Pancreas (tissue), 10 donors: ENCODE data around the gene C2orf92. TPM values are rescaled to one million over a fixed set of nuclear protein-coding genes. Genes with fewer than 3 reads are reported as not detected.

ENCODE experiments used
- ATAC-seq, 4 donors: fragments of 200-7000 bp; cut with Tn5 transposase; one replicate each; pipeline versions ENCODE4 v1.8.0 to v1.9.1; 2020; ENCODE audit warnings: mild to moderate bottlenecking in 4 of 4, moderate library complexity in 4 of 4
- DNase-seq, 6 donors: peaks; one replicate each; pipeline ENCODE4 v3.0.0-alpha.2; 2020
- FAIRE-seq: peaks from 2 replicates; lab custom pipeline; 2012; peaks lifted over from hg19 to GRCh38; lab: Jason Lieb, UNC
- H3K27ac ChIP-seq, 4 donors: fragments of 200-600 bp; sonication (generic); 1 replicate in 3 of 4; 2 replicates in 1 of 4; pipeline versions ENCODE4 v1.5.0 to v1.8.0; 2020
- H3K27me3 ChIP-seq, 4 donors: fragments of 200-600 bp; one replicate each; pipeline ENCODE4 v1.8.0; 2021
- H3K36me3 ChIP-seq, 3 donors: fragments of 200-600 bp; sonication (generic) in 1 of 3; one replicate each; pipeline versions ENCODE4 v1.5.0 to v1.8.0; 2020 to 2021
- H3K4me1 ChIP-seq, 3 donors: fragments of 200-600 bp; one replicate each; pipeline ENCODE4 v1.8.0; 2021
- H3K4me3 ChIP-seq, 4 donors: fragments of 200-600 bp; sonication (generic) in 2 of 4; one replicate each; pipeline versions ENCODE4 v1.5.0 to v1.8.0; 2020 to 2021
- H3K9me3 ChIP-seq, 4 donors: fragments of 200-600 bp; one replicate each; pipeline ENCODE4 v1.8.0; 2021
- CTCF ChIP-seq, 4 donors: fragments of 200-600 bp; sonication (generic) in 3 of 4; IDR thresholded peaks; one replicate each; pipeline versions ENCODE4 v1.5.0 to v1.8.0; 2021; ENCODE audit warnings: antibody characterized with exemption in 4 of 4
- WGBS, 2 donors: extraction: QIAGEN DNeasy Blood & Tissue Kit; methylation state at CpG; one replicate each; pipeline ENCODE4 v1.1.7; 2013; 5-methylcytosine and 5-hydroxymethylcytosine counted together
- intact Hi-C, 3 donors: fragments of 100-400 bp; cut with DNase I; formaldehyde crosslinking; loops; one replicate each; pipeline versions ENCODE4 v1.11.1 to v1.14.2; 2022
- polyA plus RNA-seq, 2 donors: library from polyadenylated mRNA; stranded (reverse); fragments of 200-250 nt; gene quantifications; one replicate each; pipeline ENCODE4 v1.2.3, GENCODE V29; 2013
- total RNA-seq, 6 donors: library from RNA; stranded (reverse); fragmentation: NEBNext Ultra II Directional in 4 of 6; extraction: Animal tissue kit (Norgen Biotek cat#: 25700) in 4 of 6; gene quantifications; one replicate each; pipeline versions ENCODE4 v1.2.1 to v1.2.4, GENCODE V29; 2021 to 2023
- donor health status: healthy with polysubstance abuse.
- donor health status: DM: no; HTN: no; CAD: no; lungs with moderate emphysema.
- donor health status: DM: no; HTN: no; CAD: no.
- donor health status: control.
- donor health status: control.
- donor health status: Bipolar disorder and iron deficiency.
- donor health status: DM: yes; HTN: yes; CAD: no.
- donor health status: DM: no; HTN: no; CAD: no.
- donor health status: DM: no; HTN: no; CAD: no.
- donor health status: DM: yes; HTN: yes; CAD: no.

Gene C2orf92
- total and polyA plus RNA-seq, 8 donors: 4.1 to 42.6 (median 7.9) TPM

DNA sequence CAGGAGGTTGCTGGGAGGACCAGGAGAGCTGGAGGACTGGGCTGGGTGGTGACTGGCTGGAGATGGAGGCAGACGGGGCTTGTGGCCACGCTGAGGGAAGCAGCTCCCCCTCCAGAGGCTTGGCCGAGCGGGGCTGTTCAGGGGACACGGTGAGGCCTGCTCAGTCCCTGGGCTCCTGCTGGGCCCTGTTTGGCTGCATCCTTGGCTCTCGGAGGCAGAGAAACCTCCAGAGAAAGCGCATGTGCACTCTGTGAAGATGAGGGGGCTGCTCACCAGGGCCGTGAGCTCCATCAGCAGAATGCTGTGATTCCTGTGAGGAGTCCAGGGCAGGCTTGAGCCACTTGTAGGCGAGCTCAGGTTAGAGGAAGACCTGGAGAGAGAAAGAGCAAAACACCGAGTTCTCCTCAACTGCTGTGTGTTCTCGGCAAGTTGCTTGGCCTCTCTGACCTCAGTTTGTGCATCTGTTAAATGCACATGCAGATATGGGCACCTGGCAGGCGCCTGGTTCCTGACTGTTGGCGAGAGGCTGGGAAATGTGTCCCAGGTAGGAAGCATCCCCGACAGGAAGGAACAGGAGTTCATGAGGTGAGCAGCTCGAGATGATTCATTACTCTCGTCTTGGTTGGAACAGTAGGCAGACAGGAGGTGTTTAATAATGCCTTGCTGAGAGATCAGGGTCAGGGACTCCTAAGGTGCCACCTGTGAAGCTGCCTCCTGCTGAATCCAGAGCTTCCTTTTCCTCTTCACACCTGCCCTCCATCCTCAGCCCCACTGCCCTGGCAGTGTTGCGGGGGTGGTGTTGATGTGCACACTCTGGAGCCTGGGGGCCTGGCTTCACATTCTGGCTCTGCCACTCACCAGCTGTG lies 44.8 kb downstream of the C2orf92 start:
- no peaks in the 10 kb centered on the region for H3K36me3 ChIP-seq
- WGBS, 2 donors: 71 to 81% methylated on average over 17 of the region's 17 CpGs
- no peak overlapping the region for H3K4me3 ChIP-seq
- no peaks in the 10 kb centered on the region for H3K4me1 ChIP-seq
- no peak for TF ChIP-seq CTCF (IDR thresholded peaks at IDR 0.05)
- H3K27me3 ChIP-seq: no peaks in the 10 kb centered on the region
- no peak overlapping the region for H3K27ac ChIP-seq
- FAIRE-seq (no peak), DNase-seq (no peak), ATAC-seq (no peak)
- H3K9me3 ChIP-seq: no peaks in the 10 kb centered on the region
- intact Hi-C loops: no loop called here

GRCh38 chr2:97714950-97715652 lies 45.6 kb downstream of the C2orf92 start:
- H3K27me3 ChIP-seq: no peaks in the 10 kb centered on the region
- H3K36me3 ChIP-seq: no peaks in the 10 kb centered on the region
- H3K27ac ChIP-seq: no peak overlapping the region
- H3K4me1 ChIP-seq: no peaks in the 10 kb centered on the region
- DNase-seq (peak in 1 of 6 donors; percentile 41), FAIRE-seq (no peak), ATAC-seq (no peak)
- 81 to 82% methylated on average over 13 of the region's 13 CpGs for WGBS, 2 donors
- no peak overlapping the region for H3K4me3 ChIP-seq
- no peaks in the 10 kb centered on the region for H3K9me3 ChIP-seq
- intact Hi-C loops: no loop called here
- no peak for TF ChIP-seq CTCF (IDR thresholded peaks at IDR 0.05)

DNA sequence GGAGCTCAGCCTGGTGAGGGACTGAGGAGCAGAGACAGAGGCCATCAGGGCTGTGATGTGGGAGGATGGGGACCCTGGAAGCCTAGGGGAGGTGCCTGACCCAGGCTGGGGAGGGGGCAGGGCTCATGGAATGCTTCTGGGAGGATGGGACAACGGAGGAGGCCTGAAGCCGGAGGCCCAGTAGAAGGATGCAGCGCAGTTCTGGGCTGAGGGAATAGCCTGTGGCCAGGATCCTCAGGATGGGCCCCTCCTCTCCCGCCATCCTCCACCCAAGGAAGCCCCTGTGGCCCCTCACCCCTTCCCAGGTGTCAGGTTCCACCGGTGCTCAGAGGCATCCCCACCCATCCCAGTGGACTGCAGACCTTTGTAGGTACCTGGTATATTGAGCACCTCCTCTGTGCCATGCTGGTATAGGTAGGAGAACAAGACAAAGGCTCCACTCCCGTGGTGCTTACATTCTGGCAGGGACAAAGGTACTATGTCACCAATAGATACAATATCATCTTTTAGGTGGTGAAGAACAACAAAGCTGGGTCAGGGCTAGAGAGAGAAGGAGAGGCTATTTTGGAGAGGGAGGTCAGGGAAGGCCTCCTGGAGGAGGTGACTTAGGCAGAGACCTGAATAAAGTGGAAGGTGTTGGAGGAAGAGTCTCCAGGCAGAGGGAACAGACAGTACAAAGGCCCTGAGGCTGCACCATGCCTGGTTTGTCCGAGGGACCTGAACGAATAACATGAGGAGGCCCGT lies 46.6 kb downstream of the C2orf92 start:
- peak in 1 of 6 donors; percentile 36 for DNase-seq
- no peaks in the 10 kb centered on the region for H3K4me1 ChIP-seq
- no peak for TF ChIP-seq CTCF (IDR thresholded peaks at IDR 0.05)
- no peaks in the 10 kb centered on the region for H3K36me3 ChIP-seq
- intact Hi-C loops: no loop called here
- H3K27ac ChIP-seq: no peak overlapping the region
- no peak for ATAC-seq
- H3K9me3 ChIP-seq: no peaks in the 10 kb centered on the region
- H3K27me3 ChIP-seq: no peaks in the 10 kb centered on the region
- 76 to 82% methylated on average over 9 of the region's 9 CpGs for WGBS, 2 donors
- H3K4me3 ChIP-seq: no peak overlapping the region
- FAIRE-seq: no peak

GRCh38 chr2:97716695-97717612 lies 47.4 kb downstream of the C2orf92 start:
- no peaks in the 10 kb centered on the region for H3K4me1 ChIP-seq
- no peaks in the 10 kb centered on the region for H3K27me3 ChIP-seq
- FAIRE-seq (no peak), DNase-seq (peak in 1 of 6 donors; percentile 48), ATAC-seq (no peak)
- intact Hi-C loops: no loop called here
- 71 to 81% methylated on average over 21 of the region's 21 CpGs for WGBS, 2 donors
- no peak overlapping the region for H3K4me3 ChIP-seq
- TF ChIP-seq CTCF (IDR thresholded peaks at IDR 0.05): no peak
- H3K27ac ChIP-seq: no peak overlapping the region
- H3K9me3 ChIP-seq: no peaks in the 10 kb centered on the region
- H3K36me3 ChIP-seq: no peaks in the 10 kb centered on the region
